ENCODE data around the gene CCT8. TPM values are rescaled to one million over a fixed set of nuclear protein-coding genes. Genes with fewer than 3 reads are reported as not detected.

CCT8 gene
- total RNA-seq, 3 donors from 2014 or later (not counting 1 experiment from before 2014, with no cell fraction given), result 76.2 to 90.3 (median 82.9) TPM

DNA sequence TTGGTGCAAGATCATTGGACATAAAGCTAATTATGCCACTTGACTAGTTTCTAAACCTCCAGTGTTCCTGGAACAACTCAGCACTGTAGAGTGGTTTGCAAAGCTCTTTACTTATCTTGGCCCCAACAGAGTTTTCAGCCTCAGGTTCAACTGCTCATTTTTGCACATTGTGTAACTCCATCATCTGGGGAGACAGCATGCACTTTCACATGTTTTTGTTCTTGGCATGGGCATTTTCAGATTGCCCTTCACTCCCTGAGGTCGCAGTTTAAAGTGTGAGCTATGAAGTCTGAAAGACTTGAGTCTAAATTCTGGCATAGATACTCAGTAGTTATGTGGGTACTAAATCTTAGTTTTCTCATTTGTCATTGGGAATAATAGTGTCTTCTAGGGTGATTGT, 43.9 kb downstream of the CCT8 start:
- H3K27ac Mint-ChIP-seq, result peak overlapping the region in 1 of 2 donors; percentile 2
- Histone ChIP-seq H3K27me3 (ENCODE audit: control insufficient read depth, insufficient read depth, low read length) (no peaks in the 10 kb centered on the region), H3K27ac (ENCODE audit: low read length) (no peak overlapping the region), H3K4me3 (ENCODE audit: low read length) (no peak overlapping the region), H3K36me3 (ENCODE audit: control insufficient read depth, insufficient read depth, low read length) (peaks cover 46% of the 10 kb centered on the region), H3K9me3 (ENCODE audit: control insufficient read depth, insufficient read depth, low read length) (no peaks in the 10 kb centered on the region), H3K4me1 (ENCODE audit: control insufficient read depth, insufficient read depth, low read length) (peaks cover 6% of the 10 kb centered on the region)
- peaks cover 12% of the 10 kb centered on the region for H3K36me3 Mint-ChIP-seq
- intact Hi-C loops (cut with micrococcal nuclease), result no loop called here
- 100% methylated on average over 1 of the region's 1 CpG for WGBS (ENCODE audit: insufficient coverage)
- no peak for DNase-seq
- TF ChIP-seq, protein P1, sequence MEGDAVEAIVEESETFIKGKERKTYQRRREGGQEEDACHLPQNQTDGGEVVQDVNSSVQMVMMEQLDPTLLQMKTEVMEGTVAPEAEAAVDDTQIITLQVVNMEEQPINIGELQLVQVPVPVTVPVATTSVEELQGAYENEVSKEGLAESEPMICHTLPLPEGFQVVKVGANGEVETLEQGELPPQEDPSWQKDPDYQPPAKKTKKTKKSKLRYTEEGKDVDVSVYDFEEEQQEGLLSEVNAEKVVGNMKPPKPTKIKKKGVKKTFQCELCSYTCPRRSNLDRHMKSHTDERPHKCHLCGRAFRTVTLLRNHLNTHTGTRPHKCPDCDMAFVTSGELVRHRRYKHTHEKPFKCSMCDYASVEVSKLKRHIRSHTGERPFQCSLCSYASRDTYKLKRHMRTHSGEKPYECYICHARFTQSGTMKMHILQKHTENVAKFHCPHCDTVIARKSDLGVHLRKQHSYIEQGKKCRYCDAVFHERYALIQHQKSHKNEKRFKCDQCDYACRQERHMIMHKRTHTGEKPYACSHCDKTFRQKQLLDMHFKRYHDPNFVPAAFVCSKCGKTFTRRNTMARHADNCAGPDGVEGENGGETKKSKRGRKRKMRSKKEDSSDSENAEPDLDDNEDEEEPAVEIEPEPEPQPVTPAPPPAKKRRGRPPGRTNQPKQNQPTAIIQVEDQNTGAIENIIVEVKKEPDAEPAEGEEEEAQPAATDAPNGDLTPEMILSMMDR (IDR thresholded peaks at IDR 0.05), result no peak
- no peaks in the 10 kb centered on the region for H3K9me3 Mint-ChIP-seq
- peaks cover 22 to 34% of the 10 kb centered on the region in 2 donors for H3K4me1 Mint-ChIP-seq
- ATAC-seq, result no peak
- H3K4me3 Mint-ChIP-seq, result no peak overlapping the region
- H3K27me3 Mint-ChIP-seq (ENCODE audit: low read depth in 2 of 2), result no peaks in the 10 kb centered on the region

GRCh38 chr21:29025328-29025713, 48.1 kb downstream of the CCT8 start:
- H3K27me3 Mint-ChIP-seq (ENCODE audit: low read depth in 2 of 2), result no peaks in the 10 kb centered on the region
- peaks cover 39 to 50% of the 10 kb centered on the region in 2 donors for H3K4me1 Mint-ChIP-seq
- no peaks in the 10 kb centered on the region for H3K9me3 Mint-ChIP-seq
- peak overlapping the region; percentile 99 to 100 for H3K27ac Mint-ChIP-seq
- H3K27ac ChIP-seq (ENCODE audit: low read length), result peak overlapping the region; percentile 98
- peak overlapping the region; percentile 98 for H3K4me3 Mint-ChIP-seq
- 6% methylated on average over 6 of the region's 6 CpGs for WGBS (ENCODE audit: insufficient coverage)
- peaks cover 5% of the 10 kb centered on the region for H3K36me3 Mint-ChIP-seq
- intact Hi-C loops (cut with micrococcal nuclease), result loop anchor here (2.0 kb wide), 1 partner anchor 23 kb away; no protein-coding TSS in a partner anchor
- H3K4me3 ChIP-seq (ENCODE audit: low read length), result peak overlapping the region; percentile 81
- TF ChIP-seq, protein P1 (IDR thresholded peaks at IDR 0.05), result peak; percentile 21
- no peaks in the 10 kb centered on the region for H3K9me3 ChIP-seq (ENCODE audit: control insufficient read depth, insufficient read depth, low read length)
- peaks cover 14% of the 10 kb centered on the region for H3K36me3 ChIP-seq (ENCODE audit: control insufficient read depth, insufficient read depth, low read length)
- ATAC-seq (peak in 1 of 3 donors; percentile 8), DNase-seq (peak in 1 of 2 donors; percentile 51)
- H3K4me1 ChIP-seq (ENCODE audit: control insufficient read depth, insufficient read depth, low read length), result peaks cover 33% of the 10 kb centered on the region
- H3K27me3 ChIP-seq (ENCODE audit: control insufficient read depth, insufficient read depth, low read length), result no peaks in the 10 kb centered on the region

DNA sequence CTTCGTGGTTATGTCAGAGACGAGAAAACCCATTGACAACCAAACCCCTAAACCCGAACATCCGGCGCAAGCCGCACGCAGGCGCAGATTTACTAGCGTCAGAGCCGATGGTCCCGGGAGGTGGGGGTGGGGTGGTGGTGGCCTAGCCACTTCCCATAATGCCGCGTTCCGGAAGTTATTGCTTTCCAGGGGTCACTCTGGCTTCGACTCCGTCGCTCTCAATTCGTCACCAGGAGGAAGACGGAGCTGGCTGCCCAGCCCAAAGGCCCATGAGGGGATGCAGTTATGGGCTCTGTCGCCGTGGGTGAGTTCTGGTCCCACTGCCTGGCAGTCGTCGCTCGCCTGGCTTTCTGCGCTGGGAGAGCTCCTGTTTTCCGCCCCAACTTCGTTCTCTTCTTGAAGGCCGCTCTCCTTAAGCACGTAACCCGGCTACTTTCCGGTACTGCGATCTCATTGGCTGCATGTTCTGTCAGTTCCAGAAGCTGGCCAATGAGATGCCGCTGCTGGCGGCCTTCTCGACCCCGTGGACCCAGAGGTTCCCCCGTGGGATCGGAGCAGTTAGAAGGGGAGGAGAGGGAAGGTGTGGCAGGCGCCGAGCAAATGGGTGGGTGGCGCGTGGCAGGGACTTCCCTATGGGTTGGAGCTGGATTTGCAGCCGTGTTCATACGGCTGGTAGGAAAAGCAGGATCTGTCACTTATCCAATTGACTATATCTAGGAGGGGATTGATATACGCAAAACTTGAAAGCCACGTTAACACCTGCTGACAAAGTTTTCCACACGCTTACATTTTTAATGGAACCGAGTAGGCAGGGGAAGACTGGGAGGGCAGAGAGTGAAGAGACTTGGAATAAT, 48.7 kb downstream of the CCT8 start, which contains the start of gene USP16:
Gene USP16 (plus strand): TSS at position 195 of the 854 bp plus-strand sequence. CDS start 3,246 bp downstream, outside the sequence.
- intact Hi-C loops (cut with micrococcal nuclease), result loop anchor here (1.0 to 2.0 kb wide), 4 partner anchors 22 to 49 kb away; partner anchors contain the start of genes CCT8 and LTN1
- Histone ChIP-seq H3K36me3 (ENCODE audit: control insufficient read depth, insufficient read depth, low read length) (peaks cover 9% of the 10 kb centered on the region), H3K4me3 (ENCODE audit: low read length) (peak within 1 kb of the TSS; percentile 81), H3K4me1 (ENCODE audit: control insufficient read depth, insufficient read depth, low read length) (peaks cover 37% of the 10 kb centered on the region), H3K9me3 (ENCODE audit: control insufficient read depth, insufficient read depth, low read length) (no peaks in the 10 kb centered on the region), H3K27ac (ENCODE audit: low read length) (peak within 1 kb of the TSS; percentile 98), H3K27me3 (ENCODE audit: control insufficient read depth, insufficient read depth, low read length) (no peaks in the 10 kb centered on the region)
- H3K4me3 Mint-ChIP-seq, result peak within 1 kb of the TSS; percentile 98
- H3K4me1 Mint-ChIP-seq, result peaks cover 43 to 56% of the 10 kb centered on the region in 2 donors
- TF ChIP-seq, protein P1 (IDR thresholded peaks at IDR 0.05), result no peak
- peak; percentile 96 to 98 for DNase-seq
- under 1% methylated on average over 46 of the region's 48 CpGs for WGBS (ENCODE audit: insufficient coverage)
- peak; percentile 82 to 95 (median 85) for ATAC-seq
- no peaks in the 10 kb centered on the region for H3K27me3 Mint-ChIP-seq (ENCODE audit: low read depth in 2 of 2)
- no peaks in the 10 kb centered on the region for H3K9me3 Mint-ChIP-seq
- H3K27ac Mint-ChIP-seq, result peak within 1 kb of the TSS; percentile 99 to 100
- no peaks in the 10 kb centered on the region for H3K36me3 Mint-ChIP-seq

Measured in natural killer cell (primary cell).